Right kidney (tissue), 9 donors: ENCODE measurements around the gene NCOA1.
A peak's percentile ranks its signal among the peaks of the same experiment; 100 is the strongest.
"Not testable (repeated sequence)": the region's sequence is repeated elsewhere in the genome, so short reads cannot be mapped to it uniquely, and the experiment has no call there.

Source experiments
- DNase-seq: peaks from one replicate; pipeline ENCODE4 v3.0.0-alpha.2; 2016
- long read RNA-seq, 8 donors: transcript quantifications; one replicate each; lab custom pipeline, GENCODE V29; 2026

Gene NCOA1
- long read RNA-seq, donor 1, partial matches to known transcripts = 8 of 9 reads
- long read RNA-seq, donor 1, other reads (novel, unspliced or antisense) = 0 of 9 reads
- long read RNA-seq, donor 2 = 0 reads
- long read RNA-seq, donor 3, partial matches to known transcripts = 0 of 1 reads
- long read RNA-seq, donor 3, other reads (novel, unspliced or antisense) = 0 of 1 reads
- long read RNA-seq, donor 4, partial matches to known transcripts = 0 of 1 reads
- long read RNA-seq, donor 4, other reads (novel, unspliced or antisense) = 0 of 1 reads
- long read RNA-seq, donor 5 = 0 reads
- long read RNA-seq, donor 6, partial matches to known transcripts = 9 of 9 reads
- long read RNA-seq, donor 6, other reads (novel, unspliced or antisense) = 0 of 9 reads
- long read RNA-seq, donor 7, partial matches to known transcripts = 58 of 59 reads
- long read RNA-seq, donor 7, other reads (novel, unspliced or antisense) = 0 of 59 reads
- long read RNA-seq, donor 8 = 0 reads

GRCh38 chr2:24490690-24491541 is at the start of gene NCOA1:
NCOA1 (plus strand) TSS chr2:24491254; CDS start chr2:24658678, 167,424 bp downstream.
- peak; percentile 95 for DNase-seq

- no peak for DNase-seq
These were observed 42.3 kb upstream of the NCOA1 start for GRCh38 chr2:24448797-24449196.

GRCh38 chr2:24449344-24449743 is 41.7 kb upstream of the NCOA1 start:
- DNase-seq = no peak

GRCh38 chr2:24451805-24452501 is 39.1 kb upstream of the NCOA1 start:
- no peak for DNase-seq

GRCh38 chr2:24452502-24452885 is 38.6 kb upstream of the NCOA1 start:
- DNase-seq = no peak

GRCh38 chr2:24453379-24454073 is 37.5 kb upstream of the NCOA1 start:
- DNase-seq = no peak

GRCh38 chr2:24454294-24454693 is 36.8 kb upstream of the NCOA1 start:
- DNase-seq = peak; percentile 50

GRCh38 chr2:24456599-24457556 is 34.2 kb upstream of the NCOA1 start:
- no peak for DNase-seq

- no peak for DNase-seq
These were observed 33.2 kb upstream of the NCOA1 start for GRCh38 chr2:24457696-24458386.

- DNase-seq = no peak
These were observed 31.6 kb upstream of the NCOA1 start for GRCh38 chr2:24459224-24460161.

- no peak for DNase-seq
These were observed 29.4 kb upstream of the NCOA1 start for GRCh38 chr2:24461685-24462084.

GRCh38 chr2:24463271-24463670 is 27.8 kb upstream of the NCOA1 start:
- no peak for DNase-seq

GRCh38 chr2:24466871-24467870 is 23.9 kb upstream of the NCOA1 start:
- DNase-seq = no peak

GRCh38 chr2:24468453-24468852 is 22.6 kb upstream of the NCOA1 start:
- not testable (repeated sequence) for DNase-seq

- DNase-seq = no peak
These were observed 21.9 kb upstream of the NCOA1 start for GRCh38 chr2:24469148-24469650.

- no peak for DNase-seq
These were observed 19.4 kb upstream of the NCOA1 start for GRCh38 chr2:24471662-24472061.

- DNase-seq = no peak
These were observed 18.6 kb upstream of the NCOA1 start for GRCh38 chr2:24472416-24472815.
